GM03348 (cell line): ENCODE results near the gene RNF44.

ENCODE experiments used
- DNase-seq: peaks from one replicate; pipeline ENCODE4 v3.0.0; 2012; ENCODE audit warnings: low spot score

Gene RNF44

DNA sequence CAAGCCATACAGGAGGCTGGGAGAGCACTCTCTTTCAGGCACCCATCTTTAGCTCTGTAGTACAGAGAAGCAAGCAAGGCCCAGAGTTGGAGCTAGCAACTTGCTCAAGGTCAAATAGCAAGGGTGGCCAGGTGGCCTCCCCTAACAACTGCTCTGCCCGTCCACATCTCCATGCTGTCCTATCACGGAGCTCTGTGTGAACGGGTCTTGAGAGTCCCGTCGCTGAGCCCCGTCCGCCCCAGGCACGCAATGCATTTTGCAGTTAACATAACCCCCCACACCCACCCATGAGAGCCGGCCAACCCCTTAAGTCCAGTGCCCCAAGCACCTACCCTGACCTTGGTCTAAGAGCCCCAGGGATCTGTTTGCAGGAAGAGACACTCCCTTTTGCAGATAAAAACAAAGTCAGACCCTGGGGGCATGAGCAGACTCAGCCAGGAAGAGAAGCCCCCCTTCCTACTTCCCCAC, 1.5 kb downstream of the RNF44 start:
- DNase-seq: no peak

DNA sequence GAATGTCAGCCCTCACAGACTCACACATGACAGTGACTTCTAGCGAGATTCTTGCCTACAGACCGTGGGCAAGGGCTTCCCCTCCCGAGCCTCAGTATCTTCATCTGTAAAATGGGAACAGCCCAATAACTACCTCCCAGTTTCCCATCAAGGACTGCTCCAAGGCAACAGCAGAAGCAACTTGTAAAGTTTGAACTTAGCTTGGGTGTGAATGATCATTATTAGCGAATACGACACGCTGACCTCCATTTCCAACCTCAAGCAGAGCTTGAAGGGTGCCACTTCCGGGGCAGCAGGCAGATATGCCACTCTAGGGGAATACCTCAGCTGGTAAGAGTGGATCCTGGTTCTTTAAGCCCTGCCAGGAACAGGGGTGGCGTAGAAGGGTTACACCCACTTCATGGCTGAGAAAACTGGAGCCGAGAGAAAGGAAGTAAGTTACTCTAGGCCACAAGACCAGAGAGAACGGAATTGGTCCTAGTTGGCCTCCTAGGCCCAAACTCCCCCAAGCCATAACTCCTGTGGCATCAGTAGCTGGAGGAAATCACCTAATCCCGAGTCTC, 2.0 kb downstream of the RNF44 start:
- no peak for DNase-seq

DNA sequence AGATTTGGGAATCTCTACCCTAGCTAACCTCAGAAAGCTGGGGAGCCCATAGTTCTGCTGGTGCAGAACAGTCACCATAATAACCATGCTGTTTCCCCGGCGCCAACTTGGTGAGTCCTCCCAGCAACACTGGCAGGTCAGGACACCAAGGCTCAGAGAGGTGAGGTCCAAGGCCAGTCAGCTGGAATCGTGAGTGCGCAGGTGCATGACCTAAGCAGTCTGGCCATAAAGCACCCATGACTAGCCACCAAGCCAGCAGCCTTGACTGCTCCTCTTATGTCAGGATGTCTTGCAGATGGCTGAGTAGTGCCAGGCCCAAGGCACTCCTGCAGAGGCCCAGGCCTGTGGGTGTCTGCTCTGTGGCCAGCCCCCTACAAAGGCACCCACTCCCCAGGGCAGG, 2.6 kb downstream of the RNF44 start:
- no peak for DNase-seq

GRCh38 chr5:176533894-176534611, 3.1 kb downstream of the RNF44 start:
- DNase-seq: peak; percentile 29

DNA sequence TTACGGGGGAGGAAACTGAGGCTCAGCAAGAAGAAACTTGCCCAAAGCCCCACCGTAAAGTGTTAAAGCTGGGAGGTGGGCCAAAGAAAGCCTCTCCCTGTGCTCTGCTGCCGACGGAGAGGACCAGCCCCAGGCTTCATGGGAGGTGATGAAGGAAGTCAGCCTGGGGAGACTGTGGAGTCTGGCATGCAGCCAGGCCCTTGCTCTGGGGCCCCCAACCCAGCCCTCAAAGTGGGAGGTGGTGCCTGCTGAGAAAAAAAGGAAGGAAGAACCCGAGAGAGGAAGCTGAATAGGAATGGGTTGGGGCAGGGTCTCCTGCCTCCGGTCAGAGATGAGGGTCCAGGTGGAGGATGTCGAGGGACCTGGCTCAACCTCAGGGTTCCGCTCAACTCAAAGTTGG, 3.8 kb downstream of the RNF44 start:
- no peak for DNase-seq

DNA sequence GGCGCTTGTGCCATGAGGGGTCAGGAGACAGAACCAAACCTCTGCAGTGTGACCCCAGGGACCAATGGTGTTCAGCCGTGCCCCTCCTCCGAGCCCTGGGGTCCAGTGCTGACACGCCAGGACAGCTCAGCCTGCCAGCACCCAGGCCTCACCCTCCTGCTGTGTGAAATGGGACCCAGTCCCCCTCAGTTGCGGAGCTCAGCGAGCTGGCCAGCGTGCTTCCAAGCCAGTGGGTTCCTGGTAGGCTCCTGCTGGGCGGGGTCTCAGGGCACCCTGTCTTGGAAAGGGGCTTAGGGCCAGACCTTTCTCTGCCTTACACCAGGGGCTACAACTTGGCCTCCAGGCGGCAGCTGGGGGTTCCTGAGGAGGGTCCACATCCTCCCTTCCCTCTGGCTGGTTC, 4.4 kb downstream of the RNF44 start:
- DNase-seq: no peak

- DNase-seq: no peak
These were observed 5.2 kb downstream of the RNF44 start for GRCh38 chr5:176531902-176532493.

DNA sequence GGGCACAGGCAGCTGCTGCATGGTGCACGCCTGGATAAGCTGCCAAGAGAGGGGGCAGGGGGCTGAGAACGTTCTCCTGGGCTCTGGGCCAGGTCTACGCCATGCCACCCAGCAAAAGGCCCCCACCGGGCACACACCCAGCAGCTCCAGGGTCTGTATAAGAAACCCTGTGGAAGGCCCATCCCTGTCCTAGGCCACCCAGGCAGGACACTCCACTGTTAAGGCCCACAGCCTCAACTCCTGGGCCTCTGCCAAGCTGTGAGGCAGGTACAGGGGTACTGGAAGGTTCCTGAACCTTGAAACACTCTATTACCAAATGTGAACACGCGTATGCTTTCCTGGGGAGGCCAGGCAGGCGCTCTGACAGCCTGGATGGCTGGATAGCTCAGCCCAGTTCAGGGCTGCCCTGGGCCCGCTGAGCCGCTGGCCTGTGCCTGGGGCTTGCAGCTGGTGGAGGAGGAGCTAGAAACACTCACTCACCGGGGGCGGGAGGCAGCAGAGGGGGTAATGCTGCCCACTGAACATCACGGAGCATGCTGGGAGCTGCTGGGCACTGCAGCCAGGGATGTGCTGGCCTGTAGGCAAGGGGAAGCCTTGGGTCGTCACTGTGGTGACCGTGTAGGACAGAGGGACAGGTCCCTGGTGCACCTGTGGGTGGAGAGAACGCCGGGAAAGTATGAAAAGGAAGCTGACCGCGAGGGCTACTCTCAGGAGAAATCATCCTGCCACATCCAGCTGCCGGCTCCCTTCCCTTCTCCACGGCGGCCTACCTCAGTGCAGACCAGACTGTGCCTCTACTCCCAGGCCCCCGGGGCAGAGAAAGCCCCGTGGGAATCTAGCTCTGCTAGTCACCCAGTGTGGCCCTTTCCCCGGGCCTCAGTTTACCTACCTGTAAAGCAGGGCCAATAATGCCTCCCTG, 6.0 kb downstream of the RNF44 start:
- DNase-seq: no peak

DNA sequence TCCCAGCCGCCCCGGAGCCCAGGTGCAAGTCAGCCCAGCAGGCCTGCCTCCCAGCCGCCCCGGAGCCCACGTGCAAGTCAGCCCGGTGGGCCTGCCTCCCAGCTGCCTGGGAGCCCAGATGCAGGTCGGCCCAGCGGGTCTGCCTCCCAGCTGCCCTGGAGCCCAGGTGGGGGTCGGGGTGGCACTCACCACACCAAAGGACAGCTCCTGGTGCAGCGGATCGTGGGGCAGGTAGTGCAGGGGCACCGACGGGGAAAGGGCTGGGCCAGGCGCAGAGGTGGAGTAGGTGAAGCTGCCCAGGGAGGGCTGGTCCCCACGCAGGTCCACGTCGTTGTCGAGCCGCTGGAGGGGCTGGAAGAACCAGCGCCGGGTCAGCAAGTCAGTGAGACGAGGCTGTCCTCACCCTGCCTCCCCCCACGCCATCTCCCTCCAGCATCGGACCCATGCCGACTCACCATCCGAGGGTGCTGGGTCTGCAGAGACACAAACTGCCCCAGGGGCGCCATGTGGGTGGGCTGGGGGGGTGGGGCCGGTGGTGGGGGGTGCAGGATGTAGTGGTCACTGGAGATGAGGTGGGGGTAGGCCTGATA, 6.7 kb downstream of the RNF44 start:
- DNase-seq: no peak

DNA sequence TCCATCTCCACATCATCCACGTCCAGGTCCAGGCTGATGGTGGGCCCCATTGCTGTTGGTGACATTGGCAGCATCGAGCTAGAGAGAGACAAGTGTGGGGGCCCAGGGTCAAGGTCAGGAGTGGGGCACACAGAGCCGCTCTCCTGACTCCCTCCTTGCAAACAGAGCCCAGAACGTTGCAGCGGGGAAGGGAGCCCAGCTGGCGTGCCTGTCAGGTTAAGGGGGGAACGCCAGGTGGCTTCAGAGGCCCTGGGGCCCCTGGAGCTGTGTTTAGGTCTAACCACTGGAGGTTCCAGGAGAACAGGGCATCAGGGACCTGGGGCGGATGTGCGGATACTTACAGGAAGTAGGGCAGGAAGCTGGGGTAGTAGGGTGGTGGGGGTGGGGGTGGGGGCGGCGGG, 7.5 kb downstream of the RNF44 start:
- DNase-seq: no peak

GRCh38 chr5:176529116-176529740, 8.0 kb downstream of the RNF44 start:
- no peak for DNase-seq

DNA sequence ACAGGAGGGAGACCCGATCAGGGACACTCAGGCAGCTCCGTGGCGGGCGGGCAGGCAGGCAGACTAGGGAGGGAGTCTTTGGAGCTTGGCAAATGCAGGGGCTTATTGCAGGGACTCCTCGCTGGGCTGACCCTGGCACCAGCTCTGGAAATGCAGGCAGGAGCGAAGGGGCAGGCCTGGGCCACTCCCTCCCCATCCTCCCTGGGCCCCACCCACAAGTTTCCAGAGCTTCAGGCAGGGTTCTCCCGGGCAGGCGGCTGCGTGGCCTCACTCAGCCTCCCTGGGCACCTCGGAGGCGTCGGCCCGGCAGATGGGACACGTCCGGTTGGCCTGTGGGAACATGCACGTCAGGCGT, 8.5 kb downstream of the RNF44 start:
- no peak for DNase-seq

GRCh38 chr5:176528301-176528700, 8.9 kb downstream of the RNF44 start:
- DNase-seq: no peak

- DNase-seq: no peak
These were observed 9.7 kb downstream of the RNF44 start for GRCh38 chr5:176527246-176528222.

- DNase-seq: no peak
These were observed 10.7 kb downstream of the RNF44 start for GRCh38 chr5:176526462-176526861.

DNA sequence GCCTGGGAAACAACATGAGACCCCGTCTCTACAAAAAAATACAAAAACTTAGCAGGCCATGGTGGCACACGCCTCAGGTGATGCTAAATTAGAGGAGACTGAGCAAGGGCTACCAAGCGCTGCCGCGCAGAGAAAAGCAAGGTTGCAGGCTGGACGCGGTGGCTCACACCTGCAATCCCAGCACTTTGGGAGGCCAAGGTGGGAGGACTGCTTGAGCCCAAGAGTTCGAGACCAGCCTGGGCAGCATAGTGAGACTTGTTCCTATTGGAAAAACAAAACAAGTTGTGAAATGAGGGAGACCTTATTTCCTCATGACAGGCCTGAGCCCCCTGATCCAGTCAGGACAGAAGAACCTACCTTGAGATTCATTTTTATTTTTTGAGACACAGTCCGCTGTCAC, 11.5 kb downstream of the RNF44 start:
- DNase-seq: no peak

DNA sequence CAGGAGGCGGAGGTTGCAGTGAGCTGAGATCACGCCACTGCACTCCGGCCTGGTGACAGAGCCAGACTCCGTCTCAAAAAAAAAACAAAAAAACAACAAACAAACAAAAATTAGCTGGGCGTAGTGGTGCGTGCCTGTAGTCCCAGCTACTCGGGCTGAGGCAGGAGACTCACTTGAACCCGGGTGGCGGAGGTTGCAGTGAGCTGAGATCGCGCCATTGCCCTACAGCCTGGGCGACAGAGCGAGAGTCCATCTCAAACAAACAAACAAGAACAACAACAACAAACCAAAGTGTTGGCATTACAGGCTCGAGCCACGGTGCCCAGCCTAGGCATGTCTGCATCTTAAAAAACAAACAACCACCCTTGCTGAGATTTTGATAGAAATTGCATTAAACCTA, 12.2 kb downstream of the RNF44 start:
- no peak for DNase-seq

DNA sequence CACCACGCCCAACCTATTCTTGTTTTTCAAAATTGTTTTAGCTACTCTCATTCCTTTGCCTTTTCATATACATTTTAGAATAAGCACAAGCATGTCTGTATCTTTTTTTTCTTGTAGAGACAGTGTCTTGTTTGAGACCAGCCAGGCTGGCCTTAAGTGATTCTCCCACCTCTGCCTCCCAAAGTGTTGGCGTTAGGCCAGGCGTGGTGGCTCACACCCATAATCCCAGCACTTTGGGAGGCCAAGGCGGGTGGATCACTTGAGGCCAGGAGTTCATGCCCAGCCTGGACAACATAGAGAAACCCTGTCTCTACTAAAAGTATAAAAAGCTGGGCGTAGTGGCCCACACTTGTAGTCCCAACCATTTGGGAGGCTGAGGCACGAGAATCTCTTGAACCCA, 13.1 kb downstream of the RNF44 start:
- no peak for DNase-seq

- no peak for DNase-seq
These were observed 15.4 kb downstream of the RNF44 start for GRCh38 chr5:176521699-176522263.

GRCh38 chr5:176521286-176521685, 15.9 kb downstream of the RNF44 start:
- DNase-seq: no peak
